Trophoblast cell (in vitro differentiated cells and primary cell): ENCODE results near the gene OLIG2.

Source experiments
- DNase-seq, 2 donors: peaks; one replicate each; pipeline ENCODE4 v3.0.0-alpha.2; 2016
- H2AFZ ChIP-seq: 2 replicates; pipeline ENCODE4 v1.6.1; 2013; ENCODE audit warnings: low read length, moderate library complexity, mild to moderate bottlenecking; ENCODE audit not compliant: insufficient read depth, poor library complexity
- H2AK5ac ChIP-seq: 2 replicates; pipeline ENCODE4 v1.6.1; 2013; ENCODE audit warnings: mild to moderate bottlenecking, low read length
- H2BK120ac ChIP-seq: 2 replicates; pipeline ENCODE4 v1.6.1; 2013; ENCODE audit warnings: low read length, mild to moderate bottlenecking, moderate library complexity; ENCODE audit not compliant: insufficient read depth, poor library complexity
- H2BK12ac ChIP-seq: 2 replicates; pipeline ENCODE4 v1.6.1; 2013; ENCODE audit warnings: mild to moderate bottlenecking, low read length, moderate library complexity
- H2BK5ac ChIP-seq: 2 replicates; pipeline ENCODE4 v1.6.1; 2013; ENCODE audit warnings: low read length, low read depth, moderate library complexity, mild to moderate bottlenecking; ENCODE audit not compliant: poor library complexity
- H3K14ac ChIP-seq: 2 replicates; pipeline ENCODE4 v1.6.1; 2013; ENCODE audit warnings: mild to moderate bottlenecking, low read length
- H3K18ac ChIP-seq: 2 replicates; pipeline ENCODE4 v1.6.1; 2013; ENCODE audit warnings: mild to moderate bottlenecking, low read length
- H3K23ac ChIP-seq: 2 replicates; pipeline ENCODE4 v1.6.1; 2013; ENCODE audit warnings: low read length
- H3K27ac ChIP-seq: 2 replicates; pipeline ENCODE4 v1.5.1; 2013; ENCODE audit warnings: low read depth, mild to moderate bottlenecking, inconsistent platforms, low read length, moderate library complexity
- H3K27me3 ChIP-seq: 2 replicates; pipeline ENCODE4 v1.6.1; 2013; ENCODE audit warnings: inconsistent platforms, mild to moderate bottlenecking, low read length, moderate library complexity; ENCODE audit not compliant: insufficient read depth
- H3K36me3 ChIP-seq, 2 experiments: 1 replicate in 1 of 2; 2 replicates in 1 of 2; pipeline ENCODE4 v1.6.1; 2013; ENCODE audit warnings: low read length in 2 of 2, mild to moderate bottlenecking in 2 of 2, moderate library complexity in 1 of 2; ENCODE audit not compliant: insufficient read depth in 2 of 2, control insufficient read depth in 1 of 2
- H3K4ac ChIP-seq: 2 replicates; pipeline ENCODE4 v1.6.1; 2013; ENCODE audit warnings: low read depth, mild to moderate bottlenecking, low read length, moderate library complexity
- H3K4me1 ChIP-seq, 2 experiments: 1 replicate in 1 of 2; 2 replicates in 1 of 2; pipeline ENCODE4 v1.6.1; 2013; ENCODE audit warnings: low read length in 2 of 2, mild to moderate bottlenecking in 2 of 2, moderate library complexity in 1 of 2; ENCODE audit not compliant: insufficient read depth in 2 of 2, control insufficient read depth in 1 of 2
- H3K4me2 ChIP-seq: 2 replicates; pipeline ENCODE4 v1.6.1; 2013; ENCODE audit warnings: inconsistent platforms, mild to moderate bottlenecking, low read length, moderate library complexity
- H3K4me3 ChIP-seq: 2 replicates; pipeline ENCODE4 v1.5.1; 2013; ENCODE audit warnings: mild to moderate bottlenecking, low read depth, low read length, inconsistent platforms
- H3K79me1 ChIP-seq: one replicate; pipeline ENCODE4 v1.6.1; 2013; ENCODE audit warnings: low read length
- H3K79me2 ChIP-seq: 2 replicates; pipeline ENCODE4 v1.6.1; 2013; ENCODE audit warnings: low read length, mild to moderate bottlenecking; ENCODE audit not compliant: control insufficient read depth, insufficient read depth, poor library complexity
- H3K9ac ChIP-seq: 2 replicates; pipeline ENCODE4 v1.6.1; 2013; ENCODE audit warnings: mild to moderate bottlenecking, low read length
- H3K9me3 ChIP-seq: 2 replicates; pipeline ENCODE4 v1.6.1; 2013; ENCODE audit warnings: low read depth, mild to moderate bottlenecking, control low read depth, inconsistent platforms, low read length; ENCODE audit not compliant: insufficient read depth
- H4K12ac ChIP-seq: 2 replicates; pipeline ENCODE4 v1.6.1; 2013; ENCODE audit warnings: low read depth, mild to moderate bottlenecking, low read length, moderate library complexity
- H4K8ac ChIP-seq: 2 replicates; pipeline ENCODE4 v1.6.1; 2013; ENCODE audit warnings: low read depth, mild to moderate bottlenecking, low read length, moderate library complexity
- H4K91ac ChIP-seq: one replicate; pipeline ENCODE4 v1.6.1; 2013; ENCODE audit warnings: low read depth, mild to moderate bottlenecking, low read length, moderate library complexity
- WGBS: extraction: QIAGEN DNeasy Blood & Tissue Kit; methylation state at CpG from one replicate; pipeline ENCODE4 v1.1.7; 2013; ENCODE audit warnings: missing lambda C conversion rate; ENCODE audit not compliant: insufficient read length, insufficient coverage; ENCODE audit errors: extremely low coverage; 5-methylcytosine and 5-hydroxymethylcytosine counted together

OLIG2 gene

DNA sequence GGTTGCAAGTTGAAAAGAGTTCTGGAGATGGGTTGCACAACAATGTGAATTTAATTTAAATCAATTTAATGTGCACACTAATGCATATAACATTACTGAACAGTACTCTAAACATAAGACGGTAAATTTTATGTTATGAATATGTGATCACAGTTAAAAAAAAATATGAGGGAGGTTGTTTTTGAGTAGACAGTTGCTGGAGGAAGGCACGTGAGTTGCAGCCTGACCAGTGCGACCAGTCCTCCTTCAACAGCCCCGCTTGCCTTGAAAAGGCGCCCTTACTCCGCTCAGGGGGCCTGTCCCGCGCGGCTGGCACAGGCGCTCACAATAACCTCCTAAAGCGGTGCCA is 43.9 kb downstream of the OLIG2 start:
- no peak overlapping the region for H3K9ac ChIP-seq
- H2AFZ ChIP-seq: no peak overlapping the region
- no peak overlapping the region for H2AK5ac ChIP-seq
- H3K27me3 ChIP-seq: peaks cover 59% of the 10 kb centered on the region
- H3K4me2 ChIP-seq: peak overlapping the region; percentile 86
- no peak overlapping the region for H2BK12ac ChIP-seq
- WGBS: no CpG with 5 or more reads among the region's 11 CpGs
- no peaks in the 10 kb centered on the region for H3K9me3 ChIP-seq
- no peak overlapping the region for H3K23ac ChIP-seq
- no peak overlapping the region for H4K12ac ChIP-seq
- no peaks in the 10 kb centered on the region for H3K79me1 ChIP-seq
- DNase-seq: no peak
- no peak overlapping the region for H4K8ac ChIP-seq
- H3K79me2 ChIP-seq: no peaks in the 10 kb centered on the region
- H2BK120ac ChIP-seq: no peak overlapping the region
- H3K4ac ChIP-seq: no peak overlapping the region
- H2BK5ac ChIP-seq: no peak overlapping the region
- H3K14ac ChIP-seq: no peak overlapping the region
- no peak overlapping the region for H3K27ac ChIP-seq
- H3K4me3 ChIP-seq: no peak overlapping the region
- H3K4me1 ChIP-seq: peaks cover 11 to 16% of the 10 kb centered on the region in 2 experiments
- H4K91ac ChIP-seq: no peak overlapping the region
- H3K18ac ChIP-seq: no peak overlapping the region
- H3K36me3 ChIP-seq: no peaks in the 10 kb centered on the region

DNA sequence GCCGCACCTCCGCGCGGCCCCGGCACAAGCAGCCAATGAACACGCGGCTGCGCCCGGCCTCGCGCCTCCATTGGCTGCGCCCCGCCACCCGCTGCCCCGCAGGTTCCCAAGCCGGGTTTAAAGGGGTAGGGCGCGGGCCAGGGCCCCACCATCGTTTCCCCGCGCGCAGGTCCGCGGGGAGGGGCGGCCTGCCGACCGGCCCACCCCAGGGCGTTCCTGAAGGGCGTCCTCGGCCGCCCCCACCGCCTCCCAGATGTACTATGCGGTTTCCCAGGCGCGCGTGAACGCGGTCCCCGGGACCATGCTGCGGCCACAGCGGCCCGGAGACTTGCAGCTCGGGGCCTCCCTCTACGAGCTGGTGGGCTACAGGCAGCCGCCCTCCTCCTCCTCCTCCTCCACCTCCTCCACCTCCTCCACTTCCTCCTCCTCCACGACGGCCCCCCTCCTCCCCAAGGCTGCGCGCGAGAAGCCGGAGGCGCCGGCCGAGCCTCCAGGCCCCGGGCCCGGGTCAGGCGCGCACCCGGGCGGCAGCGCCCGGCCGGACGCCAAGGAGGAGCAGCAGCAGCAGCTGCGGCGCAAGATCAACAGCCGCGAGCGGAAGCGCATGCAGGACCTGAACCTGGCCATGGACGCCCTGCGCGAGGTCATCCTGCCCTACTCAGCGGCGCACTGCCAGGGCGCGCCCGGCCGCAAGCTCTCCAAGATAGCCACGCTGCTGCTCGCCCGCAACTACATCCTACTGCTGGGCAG is 44.4 kb downstream of the OLIG2 start, which contains the start of gene OLIG1:
TSS of gene OLIG1 (plus strand) at position 148 of the 750 bp plus-strand sequence. CDS start at position 254, 106 bp downstream.
- Histone ChIP-seq H3K9ac (no peak within 1 kb of the TSS), H2AFZ (peak within 1 kb of the TSS; percentile 45), H2AK5ac (no peak within 1 kb of the TSS), H3K9me3 (no peaks in the 10 kb centered on the region), H2BK5ac (no peak within 1 kb of the TSS), H3K27me3 (peaks cover 59% of the 10 kb centered on the region), H3K23ac (no peak within 1 kb of the TSS), H3K4me2 (peak within 1 kb of the TSS; percentile 86), H3K14ac (no peak within 1 kb of the TSS), H3K4me1 (peaks cover 11 to 16% of the 10 kb centered on the region in 2 experiments), H2BK120ac (no peak within 1 kb of the TSS), H4K8ac (no peak within 1 kb of the TSS), H3K4me3 (peak within 1 kb of the TSS; percentile 64), H2BK12ac (no peak within 1 kb of the TSS), H3K79me2 (no peaks in the 10 kb centered on the region), H3K27ac (no peak within 1 kb of the TSS), H4K91ac (no peak within 1 kb of the TSS), H3K18ac (no peak within 1 kb of the TSS), H3K36me3 (no peaks in the 10 kb centered on the region), H3K79me1 (no peaks in the 10 kb centered on the region), H4K12ac (no peak within 1 kb of the TSS), H3K4ac (no peak within 1 kb of the TSS)
- WGBS: no CpG with 5 or more reads among the region's 82 CpGs
- DNase-seq: peak in 1 of 2 donors; percentile 52

DNA sequence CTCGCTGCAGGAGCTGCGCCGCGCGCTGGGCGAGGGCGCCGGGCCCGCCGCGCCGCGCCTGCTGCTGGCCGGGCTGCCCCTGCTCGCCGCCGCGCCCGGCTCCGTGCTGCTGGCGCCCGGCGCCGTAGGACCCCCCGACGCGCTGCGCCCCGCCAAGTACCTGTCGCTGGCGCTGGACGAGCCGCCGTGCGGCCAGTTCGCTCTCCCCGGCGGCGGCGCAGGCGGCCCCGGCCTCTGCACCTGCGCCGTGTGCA is 44.9 kb downstream of the OLIG2 start:
- Histone ChIP-seq H3K4me1 (peaks cover 15 to 20% of the 10 kb centered on the region in 2 experiments), H3K4ac (no peak overlapping the region), H4K91ac (no peak overlapping the region), H3K79me1 (no peaks in the 10 kb centered on the region), H3K79me2 (no peaks in the 10 kb centered on the region), H3K23ac (no peak overlapping the region), H3K36me3 (no peaks in the 10 kb centered on the region), H4K8ac (no peak overlapping the region), H3K14ac (no peak overlapping the region), H3K27me3 (peaks cover 59% of the 10 kb centered on the region), H3K4me2 (peak overlapping the region; percentile 86), H3K18ac (no peak overlapping the region), H3K27ac (no peak overlapping the region), H2AFZ (peak overlapping the region; percentile 45), H2BK12ac (no peak overlapping the region), H3K9ac (no peak overlapping the region), H2BK5ac (no peak overlapping the region), H2BK120ac (no peak overlapping the region), H3K9me3 (no peaks in the 10 kb centered on the region), H2AK5ac (no peak overlapping the region), H3K4me3 (peak overlapping the region; percentile 64), H4K12ac (no peak overlapping the region)
- DNase-seq: peak in 1 of 2 donors; percentile 25
- whole genome bisulfite sequencing: no CpG with 5 or more reads among the region's 44 CpGs

DNA sequence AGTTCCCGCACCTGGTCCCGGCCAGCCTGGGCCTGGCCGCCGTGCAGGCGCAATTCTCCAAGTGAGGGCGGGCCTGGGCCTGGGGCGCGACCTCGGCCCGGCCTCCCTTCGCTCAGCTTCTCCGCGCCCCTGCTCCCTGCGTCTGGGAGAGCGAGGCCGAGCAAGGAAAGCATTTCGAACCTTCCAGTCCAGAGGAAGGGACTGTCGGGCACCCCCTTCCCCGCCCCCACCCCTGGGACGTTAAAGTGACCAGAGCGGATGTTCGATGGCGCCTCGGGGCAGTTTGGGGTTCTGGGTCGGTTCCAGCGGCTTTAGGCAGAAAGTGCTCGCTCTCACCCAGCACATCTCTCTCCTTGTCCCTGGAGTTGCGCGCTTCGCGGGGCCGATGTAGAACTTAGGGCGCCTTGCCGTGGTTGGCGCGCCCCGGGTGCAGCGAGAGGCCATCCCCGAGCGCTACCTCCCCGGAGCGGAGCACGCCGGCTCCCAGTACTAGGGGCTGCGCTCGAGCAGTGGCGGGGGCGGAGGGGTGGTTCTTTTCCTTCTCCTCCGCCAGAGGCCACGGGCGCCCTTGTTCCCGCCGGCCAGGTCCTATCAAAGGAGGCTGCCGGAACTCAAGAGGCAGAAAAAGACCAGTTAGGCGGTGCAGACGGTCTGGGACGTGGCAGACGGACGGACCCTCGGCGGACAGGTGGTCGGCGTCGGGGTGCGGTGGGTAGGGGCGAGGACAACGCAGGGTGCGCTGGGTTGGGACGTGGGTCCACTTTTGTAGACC is 45.4 kb downstream of the OLIG2 start:
- Histone ChIP-seq H3K27me3 (peaks cover 59% of the 10 kb centered on the region), H2BK5ac (no peak overlapping the region), H4K8ac (no peak overlapping the region), H3K9ac (no peak overlapping the region), H3K4ac (no peak overlapping the region), H2BK120ac (no peak overlapping the region), H3K79me1 (no peaks in the 10 kb centered on the region), H3K18ac (no peak overlapping the region), H3K79me2 (no peaks in the 10 kb centered on the region), H3K4me2 (peak overlapping the region; percentile 86), H3K4me1 (peaks cover 16 to 22% of the 10 kb centered on the region in 2 experiments), H3K14ac (no peak overlapping the region), H2AK5ac (no peak overlapping the region), H4K12ac (no peak overlapping the region), H3K36me3 (no peaks in the 10 kb centered on the region), H2AFZ (no peak overlapping the region), H2BK12ac (no peak overlapping the region), H3K9me3 (no peaks in the 10 kb centered on the region), H3K27ac (no peak overlapping the region), H3K4me3 (no peak overlapping the region), H4K91ac (no peak overlapping the region), H3K23ac (no peak overlapping the region)
- peak in 1 of 2 donors; percentile 12 for DNase-seq
- WGBS: no CpG with 5 or more reads among the region's 69 CpGs
